ENCODE measurements around the gene DAP.

- TF ChIP-seq ZNF274 (IDR thresholded peaks at IDR 0.05; ENCODE audit: insufficient read depth, insufficient read length), result no peak
- TF ChIP-seq STAT3 (IDR thresholded peaks at IDR 0.05; ENCODE audit: low read depth, low read length), result no peak
- no peak for TF ChIP-seq ATF3 (IDR thresholded peaks at IDR 0.05; ENCODE audit: borderline replicate concordance, extremely low read depth, low read depth, low read length)
- no peak for TF ChIP-seq SUPT20H (IDR thresholded peaks at IDR 0.05; ENCODE audit: borderline replicate concordance, control insufficient read depth, low read depth, low read length)
- no peak for TF ChIP-seq CTCF (IDR thresholded peaks at IDR 0.05 in 2 of 3, conservative IDR thresholded peaks at IDR 0.05 in 1 of 3; ENCODE audit: control insufficient read depth in 2 of 3, extremely low read depth in 1 of 3, insufficient read depth in 1 of 3, low read depth in 3 of 3, low read length in 3 of 3)
- no peak for TF ChIP-seq TCF12 (IDR thresholded peaks at IDR 0.05; ENCODE audit: low read depth, low read length)
- TF ChIP-seq SUZ12 (IDR thresholded peaks at IDR 0.05; ENCODE audit: unreplicated experiment), result no peak
- no peak for TF ChIP-seq NR2F1 (conservative IDR thresholded peaks at IDR 0.05)
- no peak; the same call in 1 of the 2 replicates for TF ChIP-seq YY1 (IDR thresholded peaks at IDR 0.05; ENCODE audit: low read depth, low read length)
These were observed 726 bp downstream of the DAP start for GRCh38 chr5:10760096-10760920.

All from GM12878 (cell line).